Measurements from ENCODE around the gene VSIG1. TPM values are rescaled to one million over a fixed set of nuclear protein-coding genes. Genes with fewer than 3 reads are reported as not detected.

VSIG1 gene
- total RNA-seq, 4 donors from 2014 or later = 0.19 to 0.35 TPM; not detected in 2

DNA sequence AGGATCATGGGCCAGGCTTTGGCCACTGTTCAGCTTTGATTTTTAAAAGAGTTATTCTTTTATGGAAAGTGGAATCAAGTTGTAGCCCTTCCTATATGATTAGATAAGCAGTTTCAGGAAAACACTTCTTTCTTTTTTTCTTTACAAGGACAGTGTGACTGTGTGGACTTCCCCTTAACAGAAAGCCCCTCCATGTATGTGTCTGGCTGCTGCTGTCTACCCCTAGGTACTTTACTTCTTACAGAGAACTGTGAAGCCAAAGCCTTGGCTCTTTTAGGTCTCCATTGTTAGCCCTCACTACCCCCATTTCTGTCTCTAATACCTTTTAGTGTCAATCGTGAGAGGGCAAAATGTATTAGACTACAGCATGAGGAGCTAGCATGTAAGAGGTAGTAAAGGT, 19.1 kb downstream of the VSIG1 start:
- TF ChIP-seq, protein P1, sequence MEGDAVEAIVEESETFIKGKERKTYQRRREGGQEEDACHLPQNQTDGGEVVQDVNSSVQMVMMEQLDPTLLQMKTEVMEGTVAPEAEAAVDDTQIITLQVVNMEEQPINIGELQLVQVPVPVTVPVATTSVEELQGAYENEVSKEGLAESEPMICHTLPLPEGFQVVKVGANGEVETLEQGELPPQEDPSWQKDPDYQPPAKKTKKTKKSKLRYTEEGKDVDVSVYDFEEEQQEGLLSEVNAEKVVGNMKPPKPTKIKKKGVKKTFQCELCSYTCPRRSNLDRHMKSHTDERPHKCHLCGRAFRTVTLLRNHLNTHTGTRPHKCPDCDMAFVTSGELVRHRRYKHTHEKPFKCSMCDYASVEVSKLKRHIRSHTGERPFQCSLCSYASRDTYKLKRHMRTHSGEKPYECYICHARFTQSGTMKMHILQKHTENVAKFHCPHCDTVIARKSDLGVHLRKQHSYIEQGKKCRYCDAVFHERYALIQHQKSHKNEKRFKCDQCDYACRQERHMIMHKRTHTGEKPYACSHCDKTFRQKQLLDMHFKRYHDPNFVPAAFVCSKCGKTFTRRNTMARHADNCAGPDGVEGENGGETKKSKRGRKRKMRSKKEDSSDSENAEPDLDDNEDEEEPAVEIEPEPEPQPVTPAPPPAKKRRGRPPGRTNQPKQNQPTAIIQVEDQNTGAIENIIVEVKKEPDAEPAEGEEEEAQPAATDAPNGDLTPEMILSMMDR (IDR thresholded peaks at IDR 0.05) = no peak
- no peak for TF ChIP-seq POLR2A (IDR thresholded peaks at IDR 0.05)
- peaks cover 0 to 6% (median 0%) of the 10 kb centered on the region in 4 donors for H3K27me3 ChIP-seq
- intact Hi-C loops (cut with DNase I) = no loop called here
- H3K4me1 ChIP-seq = no peaks in the 10 kb centered on the region
- no peaks in the 10 kb centered on the region for H3K36me3 ChIP-seq
- no peaks in the 10 kb centered on the region for H3K9me3 ChIP-seq
- 44% methylated on average over 1 of the region's 1 CpG; no CpG with 5 or more reads in 1 of the 2 donors for WGBS, 2 donors
- H3K4me3 ChIP-seq = no peak overlapping the region
- DNase-seq = no peak
- H3K27ac ChIP-seq = no peak overlapping the region

DNA sequence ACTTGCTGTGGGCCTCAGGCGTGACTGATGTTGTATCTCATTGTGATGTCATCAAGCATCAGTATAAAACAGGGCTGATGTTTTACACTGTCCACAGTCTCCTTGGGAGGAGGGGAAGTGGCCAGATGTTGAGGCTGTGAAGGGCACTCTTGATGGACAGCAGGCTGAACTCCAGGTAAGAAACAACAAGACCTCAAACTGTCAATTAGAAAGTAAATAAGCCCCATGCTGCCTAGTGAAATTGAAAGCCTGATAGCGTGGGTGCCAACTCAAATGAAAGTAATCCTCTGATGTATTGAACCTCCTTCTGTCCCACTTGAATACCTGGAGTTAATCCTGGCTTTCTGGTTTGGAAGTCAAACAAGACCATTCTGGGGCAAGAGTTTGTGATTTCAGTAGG, 19.7 kb downstream of the VSIG1 start:
- no peak overlapping the region for H3K27ac ChIP-seq
- no peaks in the 10 kb centered on the region for H3K36me3 ChIP-seq
- peaks cover 0 to 6% (median 0%) of the 10 kb centered on the region in 4 donors for H3K27me3 ChIP-seq
- intact Hi-C loops (cut with DNase I) = no loop called here
- 63% methylated on average over 2 of the region's 2 CpGs; no CpG with 5 or more reads in 1 of the 2 donors for whole genome bisulfite sequencing, 2 donors
- no peak for DNase-seq
- H3K4me1 ChIP-seq = no peaks in the 10 kb centered on the region
- no peaks in the 10 kb centered on the region for H3K9me3 ChIP-seq
- TF ChIP-seq, protein P1 (IDR thresholded peaks at IDR 0.05) = no peak
- no peak for TF ChIP-seq POLR2A (IDR thresholded peaks at IDR 0.05)
- H3K4me3 ChIP-seq = no peak overlapping the region

DNA sequence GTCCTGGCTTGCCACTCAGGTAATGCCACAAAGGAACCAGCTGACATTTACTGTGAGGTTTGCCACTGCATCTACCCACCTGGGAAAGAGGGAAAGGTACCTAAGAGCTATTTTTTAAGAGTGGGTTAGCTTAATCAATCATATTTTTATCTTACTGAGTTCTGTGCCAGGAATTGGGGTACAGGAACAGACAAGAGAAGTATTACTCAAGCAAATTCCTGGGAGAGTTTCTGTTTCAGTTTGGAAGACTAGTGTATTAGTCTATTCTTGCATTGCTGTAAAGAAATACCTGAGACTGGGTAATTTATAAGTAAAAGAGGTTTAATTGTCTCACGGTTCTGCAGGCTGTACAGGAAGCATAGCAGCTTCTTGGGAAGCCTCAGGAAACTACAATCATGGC, 23.3 kb downstream of the VSIG1 start:
- Histone ChIP-seq H3K4me1 (peaks cover 0 to 11% (median 0%) of the 10 kb centered on the region in 3 donors), H3K4me3 (no peak overlapping the region), H3K9me3 (no peaks in the 10 kb centered on the region), H3K27me3 (peaks cover 0 to 6% (median 0%) of the 10 kb centered on the region in 4 donors), H3K36me3 (no peaks in the 10 kb centered on the region), H3K27ac (no peak overlapping the region)
- DNase-seq = no peak
- TF ChIP-seq, protein P1 (IDR thresholded peaks at IDR 0.05) = no peak
- no peak for TF ChIP-seq POLR2A (IDR thresholded peaks at IDR 0.05)
- intact Hi-C loops (cut with DNase I) = no loop called here
- 25 to 27% methylated on average over 1 of the region's 1 CpG for WGBS, 2 donors

DNA sequence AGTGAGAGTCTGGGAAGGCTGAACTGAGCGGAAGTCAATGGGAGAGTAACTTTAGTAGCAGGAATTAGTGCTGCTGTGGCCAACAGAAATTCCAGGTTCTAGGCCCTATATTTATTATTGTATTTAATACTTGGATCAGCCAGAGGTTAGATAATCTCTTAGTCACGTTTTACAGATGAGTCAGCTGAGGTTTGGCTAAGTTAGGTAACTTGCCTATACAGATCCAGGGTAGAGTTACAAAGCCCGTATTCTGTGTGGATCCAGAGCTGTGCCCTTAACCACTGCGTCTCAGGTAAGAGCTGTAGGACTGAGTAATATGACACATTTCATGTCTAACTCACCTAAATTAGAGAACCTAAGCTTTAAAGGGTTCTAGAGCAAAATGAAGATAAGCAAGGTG, 26.0 kb downstream of the VSIG1 start:
- no peak for DNase-seq
- H3K9me3 ChIP-seq = no peaks in the 10 kb centered on the region
- H3K36me3 ChIP-seq = no peaks in the 10 kb centered on the region
- no peak overlapping the region for H3K27ac ChIP-seq
- peaks cover 0 to 11% (median 0%) of the 10 kb centered on the region in 3 donors for H3K4me1 ChIP-seq
- H3K4me3 ChIP-seq = no peak overlapping the region
- TF ChIP-seq, protein P1 (IDR thresholded peaks at IDR 0.05) = no peak
- no peak for TF ChIP-seq POLR2A (IDR thresholded peaks at IDR 0.05)
- H3K27me3 ChIP-seq = no peaks in the 10 kb centered on the region
- intact Hi-C loops (cut with DNase I) = no loop called here
- WGBS, 2 donors = 32 to 39% methylated on average over 4 of the region's 4 CpGs

DNA sequence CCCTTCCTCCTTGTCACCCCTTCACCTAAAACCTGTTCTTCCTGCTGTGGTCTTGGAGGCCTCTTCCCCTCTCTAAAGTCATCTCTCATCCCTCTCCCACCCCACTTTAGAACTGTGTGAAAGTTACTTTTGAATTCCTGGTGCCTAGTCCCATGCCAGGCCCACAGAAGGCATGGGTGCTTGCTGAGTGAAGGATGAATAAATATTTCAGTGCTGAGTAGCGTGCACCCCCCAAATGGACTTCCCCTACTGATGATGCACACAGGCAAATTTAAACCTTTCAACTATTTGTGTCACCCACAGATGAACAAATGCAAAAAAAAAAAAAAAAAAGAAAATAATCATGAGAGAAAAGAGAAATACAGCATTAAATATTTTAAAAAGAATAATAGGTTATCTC, 26.7 kb downstream of the VSIG1 start:
- intact Hi-C loops (cut with DNase I) = no loop called here
- 17 to 60% methylated on average over 1 of the region's 1 CpG for WGBS, 2 donors
- no peaks in the 10 kb centered on the region for H3K27me3 ChIP-seq
- DNase-seq = no peak
- no peak overlapping the region for H3K27ac ChIP-seq
- H3K9me3 ChIP-seq = no peaks in the 10 kb centered on the region
- H3K36me3 ChIP-seq = no peaks in the 10 kb centered on the region
- peaks cover 0 to 11% (median 0%) of the 10 kb centered on the region in 3 donors for H3K4me1 ChIP-seq
- H3K4me3 ChIP-seq = no peak overlapping the region
- TF ChIP-seq, protein P1 (IDR thresholded peaks at IDR 0.05) = no peak
- no peak for TF ChIP-seq POLR2A (IDR thresholded peaks at IDR 0.05)
